ENCODE results near the gene FMN1. TPM values are rescaled to one million over a fixed set of nuclear protein-coding genes. Genes with fewer than 3 reads are reported as not detected.

The FMN1 gene
- total RNA-seq, 1 donor from 2014 or later = 4.0 TPM

- TF ChIP-seq CTCF (IDR thresholded peaks at IDR 0.05) = no peak
- H3K4me3 Mint-ChIP-seq (ENCODE audit: unreplicated experiment) = no peak overlapping the region
- H3K27me3 Mint-ChIP-seq (ENCODE audit: low read depth) = no peaks in the 10 kb centered on the region
- H3K36me3 Mint-ChIP-seq (ENCODE audit: low read depth) = no peaks in the 10 kb centered on the region
- H3K27ac Mint-ChIP-seq (ENCODE audit: unreplicated experiment) = peak overlapping the region; percentile 79
- no peak for DNase-seq (ENCODE audit: low spot score)
- peaks cover 43% of the 10 kb centered on the region for H3K4me1 Mint-ChIP-seq (ENCODE audit: low read depth)
- H3K9me3 Mint-ChIP-seq (ENCODE audit: low read depth) = no peaks in the 10 kb centered on the region
Observed at GRCh38 chr15:33125894-33126537, 68.5 kb downstream of the FMN1 start.

DNA sequence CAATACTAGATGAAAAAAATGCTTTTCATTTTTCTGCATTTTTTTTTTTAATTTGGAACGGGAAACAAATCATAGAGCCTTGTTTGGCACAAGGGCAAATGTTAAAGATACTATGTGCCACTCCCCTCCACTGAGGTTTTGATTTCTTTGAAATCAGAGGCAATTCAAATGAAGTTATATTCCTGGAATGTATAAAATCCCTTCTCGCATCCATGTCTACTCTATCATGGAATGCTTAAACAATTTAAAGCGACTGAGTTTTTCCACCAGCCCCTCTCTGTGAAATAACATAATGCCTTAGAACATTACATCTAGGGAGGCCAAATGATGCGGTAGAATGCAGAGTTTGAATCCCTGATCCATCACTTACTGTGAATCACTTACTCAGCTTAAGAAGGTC, 69.7 kb downstream of the FMN1 start:
- Mint-ChIP-seq H3K9me3 (ENCODE audit: low read depth) (no peaks in the 10 kb centered on the region), H3K4me1 (ENCODE audit: low read depth) (peaks cover 43% of the 10 kb centered on the region), H3K27ac (ENCODE audit: unreplicated experiment) (peak overlapping the region; percentile 71), H3K4me3 (ENCODE audit: unreplicated experiment) (no peak overlapping the region), H3K27me3 (ENCODE audit: low read depth) (no peaks in the 10 kb centered on the region), H3K36me3 (ENCODE audit: low read depth) (no peaks in the 10 kb centered on the region)
- no peak for TF ChIP-seq CTCF (IDR thresholded peaks at IDR 0.05)
- DNase-seq (ENCODE audit: low spot score) = no peak

- no peaks in the 10 kb centered on the region for H3K9me3 Mint-ChIP-seq (ENCODE audit: low read depth)
- TF ChIP-seq CTCF (IDR thresholded peaks at IDR 0.05) = no peak
- peak overlapping the region; percentile 71 for H3K27ac Mint-ChIP-seq (ENCODE audit: unreplicated experiment)
- no peak for DNase-seq (ENCODE audit: low spot score)
- H3K27me3 Mint-ChIP-seq (ENCODE audit: low read depth) = no peaks in the 10 kb centered on the region
- H3K36me3 Mint-ChIP-seq (ENCODE audit: low read depth) = no peaks in the 10 kb centered on the region
- H3K4me3 Mint-ChIP-seq (ENCODE audit: unreplicated experiment) = no peak overlapping the region
- H3K4me1 Mint-ChIP-seq (ENCODE audit: low read depth) = peaks cover 43% of the 10 kb centered on the region
Observed at GRCh38 chr15:33124279-33124678, 70.2 kb downstream of the FMN1 start.

GRCh38 chr15:33119865-33120264, 74.6 kb downstream of the FMN1 start:
- no peak for DNase-seq (ENCODE audit: low spot score)
- H3K4me3 Mint-ChIP-seq (ENCODE audit: unreplicated experiment) = no peak overlapping the region
- TF ChIP-seq CTCF (IDR thresholded peaks at IDR 0.05) = no peak
- no peak overlapping the region for H3K27ac Mint-ChIP-seq (ENCODE audit: unreplicated experiment)
- H3K27me3 Mint-ChIP-seq (ENCODE audit: low read depth) = no peaks in the 10 kb centered on the region
- no peaks in the 10 kb centered on the region for H3K9me3 Mint-ChIP-seq (ENCODE audit: low read depth)
- no peaks in the 10 kb centered on the region for H3K36me3 Mint-ChIP-seq (ENCODE audit: low read depth)
- peaks cover 23% of the 10 kb centered on the region for H3K4me1 Mint-ChIP-seq (ENCODE audit: low read depth)

- Mint-ChIP-seq H3K27me3 (ENCODE audit: low read depth) (no peaks in the 10 kb centered on the region), H3K9me3 (ENCODE audit: low read depth) (no peaks in the 10 kb centered on the region), H3K36me3 (ENCODE audit: low read depth) (no peaks in the 10 kb centered on the region), H3K4me3 (ENCODE audit: unreplicated experiment) (no peak overlapping the region), H3K27ac (ENCODE audit: unreplicated experiment) (no peak overlapping the region), H3K4me1 (ENCODE audit: low read depth) (peaks cover 22% of the 10 kb centered on the region)
- no peak for DNase-seq (ENCODE audit: low spot score)
- TF ChIP-seq CTCF (IDR thresholded peaks at IDR 0.05) = no peak
Observed at GRCh38 chr15:33119273-33119672, 75.2 kb downstream of the FMN1 start.

Data from chondrocyte (in vitro differentiated cells).